ENCODE data around the gene PRKD1.

PRKD1 gene

DNA sequence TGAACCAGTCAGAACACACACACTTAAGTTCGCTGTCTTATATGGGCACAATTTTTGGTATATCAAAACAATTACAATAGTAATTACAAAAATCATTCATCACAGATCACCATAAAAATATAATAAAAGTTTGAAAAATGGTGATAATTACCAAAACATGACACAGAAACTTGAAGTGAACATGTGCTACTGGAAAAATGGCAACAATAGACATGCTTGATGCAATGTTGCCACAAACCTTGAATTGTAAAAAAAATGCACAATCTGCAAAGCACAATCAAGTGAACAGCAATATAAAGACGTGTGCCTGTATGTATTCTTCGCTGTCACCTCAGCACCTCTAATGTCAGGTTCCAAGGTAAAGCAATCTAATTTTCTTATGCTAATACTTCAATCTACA, 117.6 kb downstream of the PRKD1 start:
- no peak overlapping the region for H3K4me3 Mint-ChIP-seq
- no peaks in the 10 kb centered on the region for H3K36me3 Mint-ChIP-seq (ENCODE audit: low read depth)
- H3K27ac Mint-ChIP-seq = no peak overlapping the region
- no peaks in the 10 kb centered on the region for H3K4me1 Mint-ChIP-seq (ENCODE audit: low read depth)
- DNase-seq (ENCODE audit: low spot score) = no peak
- no peaks in the 10 kb centered on the region for H3K27me3 Mint-ChIP-seq (ENCODE audit: low read depth)
- H3K9me3 Mint-ChIP-seq = peaks cover 44% of the 10 kb centered on the region

DNA sequence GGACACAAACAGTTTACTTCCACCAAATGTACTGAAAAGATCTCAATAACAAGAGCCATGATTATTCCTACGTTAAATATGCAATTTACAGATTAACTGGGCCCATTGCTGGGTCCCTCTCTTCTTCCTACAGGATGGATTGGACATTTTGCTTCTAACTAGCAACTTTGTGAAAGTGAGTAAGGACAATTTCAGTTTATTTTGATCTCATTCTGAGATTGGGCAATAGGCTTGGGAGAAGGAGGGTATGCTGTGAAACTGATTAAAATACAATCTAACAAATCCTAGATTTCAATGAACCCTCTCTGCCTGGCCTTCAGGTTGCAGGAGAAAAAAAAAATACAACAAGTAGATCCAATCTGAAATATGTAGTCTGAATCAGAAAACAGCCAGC, 121.5 kb downstream of the PRKD1 start:
- Mint-ChIP-seq H3K9me3 (peaks cover 43% of the 10 kb centered on the region), H3K27ac (no peak overlapping the region), H3K4me3 (no peak overlapping the region), H3K4me1 (ENCODE audit: low read depth) (no peaks in the 10 kb centered on the region), H3K27me3 (ENCODE audit: low read depth) (no peaks in the 10 kb centered on the region), H3K36me3 (ENCODE audit: low read depth) (no peaks in the 10 kb centered on the region)
- DNase-seq (ENCODE audit: low spot score) = no peak

DNA sequence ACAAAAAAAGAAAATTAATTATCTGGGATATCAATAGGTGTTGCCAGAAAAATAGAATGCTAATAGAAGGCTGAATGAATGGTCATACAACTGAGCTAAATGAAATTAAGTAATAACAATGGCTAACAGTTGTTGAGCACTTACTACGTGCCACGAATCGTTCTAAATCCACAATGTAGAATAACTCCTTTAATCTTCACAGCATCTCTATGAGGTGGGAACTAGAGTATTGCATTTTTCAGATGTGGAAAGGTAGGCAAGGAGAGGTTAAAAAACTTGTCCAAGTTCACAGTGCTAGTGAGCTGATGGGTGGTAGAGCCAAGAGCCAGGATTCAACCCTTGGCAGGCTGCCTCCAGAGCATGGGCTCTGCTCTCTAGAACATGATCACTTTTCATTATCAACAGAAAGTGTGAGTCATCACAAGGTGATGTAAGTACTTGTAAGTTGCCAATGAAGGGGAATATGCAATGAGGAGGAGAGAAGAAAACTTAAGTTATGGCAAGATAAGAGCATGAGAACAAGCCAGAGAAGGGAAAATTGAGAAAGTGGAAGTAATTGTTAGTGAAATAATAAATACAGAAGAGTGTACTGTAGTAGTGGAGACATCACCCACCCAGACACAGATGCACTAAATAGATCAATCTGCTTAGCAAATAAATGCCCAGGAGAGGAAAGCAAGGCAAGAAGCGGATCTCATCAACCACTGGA, 122.1 kb downstream of the PRKD1 start:
- no peaks in the 10 kb centered on the region for H3K36me3 Mint-ChIP-seq (ENCODE audit: low read depth)
- H3K27ac Mint-ChIP-seq = no peak overlapping the region
- H3K4me3 Mint-ChIP-seq = no peak overlapping the region
- no peaks in the 10 kb centered on the region for H3K4me1 Mint-ChIP-seq (ENCODE audit: low read depth)
- H3K27me3 Mint-ChIP-seq (ENCODE audit: low read depth) = no peaks in the 10 kb centered on the region
- no peak for DNase-seq (ENCODE audit: low spot score)
- peaks cover 43% of the 10 kb centered on the region for H3K9me3 Mint-ChIP-seq

DNA sequence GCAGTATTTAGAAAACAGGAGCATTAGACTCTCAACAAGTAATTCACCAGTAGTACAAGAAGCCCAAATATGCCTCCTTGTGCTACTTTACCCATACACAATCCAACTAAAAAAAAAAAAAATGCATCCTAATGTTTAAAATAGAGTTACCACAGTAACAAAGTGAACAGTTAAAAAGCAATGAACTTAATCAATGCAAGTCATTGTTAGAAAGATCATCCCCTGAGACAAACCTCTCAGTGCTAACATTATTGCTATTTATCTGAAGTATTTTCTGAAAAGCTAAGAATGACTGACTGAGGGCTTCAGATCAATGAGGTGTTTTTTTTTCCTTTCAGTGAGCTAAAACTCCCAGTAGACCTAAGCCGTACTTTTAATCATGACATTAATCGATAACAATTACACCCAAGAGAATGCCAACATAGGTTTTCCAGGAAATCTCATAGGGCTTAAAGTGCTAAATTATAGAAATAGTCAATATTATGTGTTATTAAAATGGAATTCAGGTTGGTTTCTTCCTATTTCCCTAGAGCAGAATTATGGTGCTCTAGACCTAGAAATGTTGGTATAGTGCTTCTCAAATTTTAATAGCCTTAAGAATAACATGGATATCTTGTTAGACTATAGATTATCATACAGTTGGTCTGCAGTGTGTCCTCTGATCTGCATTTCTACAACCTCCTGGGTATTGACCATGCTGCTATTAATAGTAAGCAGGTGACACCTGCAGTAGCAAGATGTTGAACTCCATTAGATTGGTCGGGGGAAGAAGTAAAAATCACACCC, 123.0 kb downstream of the PRKD1 start:
- DNase-seq (ENCODE audit: low spot score) = no peak
- Mint-ChIP-seq H3K27me3 (ENCODE audit: low read depth) (no peaks in the 10 kb centered on the region), H3K9me3 (peaks cover 40% of the 10 kb centered on the region), H3K4me1 (ENCODE audit: low read depth) (no peaks in the 10 kb centered on the region), H3K36me3 (ENCODE audit: low read depth) (no peaks in the 10 kb centered on the region), H3K4me3 (no peak overlapping the region), H3K27ac (no peak overlapping the region)

DNA sequence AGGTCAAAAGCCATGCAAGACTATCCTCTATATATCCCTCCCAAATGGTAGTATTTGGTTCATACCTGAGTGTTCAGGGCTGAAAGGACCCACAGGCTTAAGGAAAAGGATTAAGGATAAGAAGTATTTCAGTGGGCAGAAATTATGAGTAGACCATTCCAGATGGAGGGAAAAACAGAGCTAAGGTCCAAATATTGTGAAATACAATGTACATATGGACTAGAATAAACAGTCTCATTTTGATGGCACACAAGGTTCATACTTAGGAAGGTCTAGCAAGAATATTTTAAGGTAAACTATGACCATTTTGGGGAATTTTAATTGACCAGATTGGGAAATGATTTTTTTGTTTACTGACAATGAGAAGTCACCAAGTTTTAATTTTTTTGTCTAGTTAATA, 124.6 kb downstream of the PRKD1 start:
- no peaks in the 10 kb centered on the region for H3K27me3 Mint-ChIP-seq (ENCODE audit: low read depth)
- no peaks in the 10 kb centered on the region for H3K4me1 Mint-ChIP-seq (ENCODE audit: low read depth)
- peaks cover 35% of the 10 kb centered on the region for H3K9me3 Mint-ChIP-seq
- no peak overlapping the region for H3K4me3 Mint-ChIP-seq
- DNase-seq (ENCODE audit: low spot score) = no peak
- no peaks in the 10 kb centered on the region for H3K36me3 Mint-ChIP-seq (ENCODE audit: low read depth)
- H3K27ac Mint-ChIP-seq = no peak overlapping the region

DNA sequence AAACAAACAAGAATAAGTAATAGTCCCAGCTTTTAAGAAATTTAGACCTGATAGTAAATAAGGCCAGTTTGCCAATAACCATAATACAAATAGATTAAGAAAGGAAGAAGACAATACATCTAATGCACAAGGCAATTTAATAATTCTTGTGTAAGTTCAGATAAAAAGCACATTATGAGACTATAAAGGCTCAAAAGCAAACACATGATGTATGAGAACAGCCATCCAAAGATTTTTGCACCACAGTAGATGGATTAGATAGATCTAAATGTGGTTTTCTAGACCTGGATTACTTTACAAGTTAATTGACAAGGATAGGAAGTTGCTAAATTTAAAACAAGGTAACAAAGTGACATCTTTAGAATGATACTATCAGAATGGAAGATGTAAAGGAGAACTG, 125.4 kb downstream of the PRKD1 start:
- H3K4me1 Mint-ChIP-seq (ENCODE audit: low read depth) = no peaks in the 10 kb centered on the region
- no peak for DNase-seq (ENCODE audit: low spot score)
- no peak overlapping the region for H3K4me3 Mint-ChIP-seq
- peaks cover 41% of the 10 kb centered on the region for H3K9me3 Mint-ChIP-seq
- H3K27me3 Mint-ChIP-seq (ENCODE audit: low read depth) = no peaks in the 10 kb centered on the region
- H3K27ac Mint-ChIP-seq = no peak overlapping the region
- no peaks in the 10 kb centered on the region for H3K36me3 Mint-ChIP-seq (ENCODE audit: low read depth)

DNA sequence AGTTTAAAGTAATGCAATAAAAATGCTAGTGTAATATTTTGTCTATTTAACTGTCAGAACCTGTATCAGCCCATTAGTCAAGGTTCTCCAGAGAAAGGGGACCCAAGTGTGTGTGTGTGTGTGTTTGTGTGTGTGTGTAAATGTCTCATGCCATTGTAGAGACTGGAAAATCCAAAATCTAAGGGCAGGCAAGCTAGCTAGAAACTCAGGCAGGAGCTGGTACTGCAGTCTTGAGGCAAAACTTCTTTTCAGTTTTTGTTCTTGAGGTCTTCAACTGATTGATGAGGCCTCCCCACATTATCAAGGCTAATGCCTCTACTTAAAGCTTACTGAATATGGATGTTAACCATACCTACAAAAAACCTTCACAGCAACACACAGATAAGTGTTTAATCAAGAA, 126.7 kb downstream of the PRKD1 start:
- Mint-ChIP-seq H3K9me3 (peaks cover 41% of the 10 kb centered on the region), H3K4me1 (ENCODE audit: low read depth) (no peaks in the 10 kb centered on the region), H3K4me3 (no peak overlapping the region), H3K36me3 (ENCODE audit: low read depth) (no peaks in the 10 kb centered on the region), H3K27me3 (ENCODE audit: low read depth) (no peaks in the 10 kb centered on the region), H3K27ac (no peak overlapping the region)
- no peak for DNase-seq (ENCODE audit: low spot score)

DNA sequence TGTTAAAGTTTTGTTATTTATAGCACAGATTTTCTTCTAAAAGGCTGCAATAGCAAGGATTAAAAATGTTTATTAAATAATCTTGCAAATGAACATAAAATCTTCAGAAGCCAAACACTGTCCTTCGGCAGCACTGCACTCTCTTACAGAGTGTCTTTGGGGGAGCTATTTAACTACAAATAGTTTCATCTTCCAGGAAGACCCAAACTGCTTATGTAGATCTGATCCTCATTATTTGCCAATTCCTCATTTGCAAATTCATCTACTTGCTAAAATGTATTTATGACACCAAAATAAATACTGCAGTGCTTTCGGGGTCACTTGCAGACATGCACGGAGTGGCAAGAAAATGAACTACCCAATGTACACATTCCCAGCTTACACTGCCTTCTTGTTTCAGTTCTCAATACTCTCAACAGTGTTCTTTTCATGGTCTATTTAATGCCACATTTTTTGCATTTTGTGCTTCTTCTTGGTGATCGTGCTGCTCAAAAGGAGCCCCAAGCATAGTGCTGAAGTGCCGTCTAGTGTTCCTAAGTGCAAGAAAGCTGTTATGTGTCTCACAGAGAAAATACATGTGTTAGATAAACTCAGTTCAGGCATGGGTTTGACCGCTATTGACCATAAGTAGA, 128.1 kb downstream of the PRKD1 start:
- DNase-seq (ENCODE audit: low spot score) = no peak
- no peak overlapping the region for H3K4me3 Mint-ChIP-seq
- no peaks in the 10 kb centered on the region for H3K36me3 Mint-ChIP-seq (ENCODE audit: low read depth)
- no peaks in the 10 kb centered on the region for H3K27me3 Mint-ChIP-seq (ENCODE audit: low read depth)
- no peaks in the 10 kb centered on the region for H3K4me1 Mint-ChIP-seq (ENCODE audit: low read depth)
- peaks cover 37% of the 10 kb centered on the region for H3K9me3 Mint-ChIP-seq
- H3K27ac Mint-ChIP-seq = no peak overlapping the region

DNA sequence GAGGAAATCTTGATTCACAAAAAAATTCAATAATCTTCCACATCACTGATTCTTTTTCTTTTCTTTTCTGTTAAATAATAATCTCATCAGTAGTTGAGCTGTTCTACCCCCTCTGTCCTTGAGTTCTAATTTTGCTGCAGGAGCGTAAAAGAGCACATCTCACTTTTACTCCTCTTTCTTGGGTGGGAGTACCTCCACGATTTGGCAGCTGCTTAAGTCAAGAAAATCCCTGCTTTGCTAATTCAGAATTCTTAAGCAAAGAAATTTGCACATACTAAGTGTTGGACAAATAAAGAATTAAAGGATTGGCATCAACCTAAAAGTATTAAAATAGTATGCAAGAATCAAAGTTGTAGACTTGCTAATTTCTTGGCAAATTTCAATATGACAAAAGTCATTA, 128.8 kb downstream of the PRKD1 start:
- DNase-seq (ENCODE audit: low spot score) = no peak
- Mint-ChIP-seq H3K36me3 (ENCODE audit: low read depth) (no peaks in the 10 kb centered on the region), H3K9me3 (peaks cover 36% of the 10 kb centered on the region), H3K27me3 (ENCODE audit: low read depth) (no peaks in the 10 kb centered on the region), H3K4me1 (ENCODE audit: low read depth) (no peaks in the 10 kb centered on the region), H3K27ac (no peak overlapping the region), H3K4me3 (no peak overlapping the region)

DNA sequence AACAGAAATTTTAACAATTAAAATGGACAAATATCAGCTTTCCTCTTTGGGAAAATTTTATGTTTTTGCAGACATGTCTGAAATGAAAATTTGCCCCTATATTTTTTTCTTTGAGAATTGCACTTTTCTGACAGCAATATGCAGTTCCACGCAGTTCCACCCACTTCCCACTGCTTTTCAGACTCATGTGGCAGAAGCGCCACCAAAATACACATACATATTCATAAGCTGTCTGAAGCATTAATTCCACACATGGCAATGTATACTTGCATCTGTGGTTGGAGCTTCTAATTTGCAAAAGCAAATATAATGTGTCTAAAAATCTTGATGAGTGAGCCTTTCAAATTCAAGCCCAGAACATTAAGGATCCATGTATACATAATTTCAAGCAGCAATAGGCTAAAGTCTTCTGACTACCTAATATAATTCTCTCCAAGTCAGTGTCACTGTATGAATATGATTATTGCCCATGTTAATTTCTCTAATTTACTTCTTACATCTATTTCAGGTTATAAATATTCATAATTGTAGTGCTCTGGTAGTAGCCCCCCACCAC, 129.5 kb downstream of the PRKD1 start:
- no peaks in the 10 kb centered on the region for H3K36me3 Mint-ChIP-seq (ENCODE audit: low read depth)
- no peak overlapping the region for H3K27ac Mint-ChIP-seq
- DNase-seq (ENCODE audit: low spot score) = no peak
- no peak overlapping the region for H3K4me3 Mint-ChIP-seq
- H3K27me3 Mint-ChIP-seq (ENCODE audit: low read depth) = no peaks in the 10 kb centered on the region
- peaks cover 38% of the 10 kb centered on the region for H3K9me3 Mint-ChIP-seq
- H3K4me1 Mint-ChIP-seq (ENCODE audit: low read depth) = no peaks in the 10 kb centered on the region

DNA sequence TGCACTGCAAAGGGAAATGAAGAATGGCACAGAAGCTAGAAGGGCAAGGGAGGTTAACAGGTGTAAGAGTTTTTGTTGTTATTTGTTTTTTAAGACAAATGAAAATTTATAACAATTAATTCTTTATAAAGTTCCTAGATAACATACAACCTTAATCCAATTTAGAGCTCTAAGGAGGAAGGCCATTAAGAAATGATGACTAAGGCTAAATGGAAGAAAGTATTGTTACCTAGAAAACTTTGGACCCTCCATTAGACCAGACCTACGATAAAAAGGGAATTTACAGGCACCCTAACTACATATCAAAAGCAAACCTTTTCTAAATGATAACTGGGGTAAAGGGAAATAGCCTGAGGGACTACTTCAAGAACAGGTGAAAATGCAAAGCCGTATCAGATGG, 130.8 kb downstream of the PRKD1 start:
- Mint-ChIP-seq H3K4me3 (no peak overlapping the region), H3K27ac (no peak overlapping the region), H3K4me1 (ENCODE audit: low read depth) (no peaks in the 10 kb centered on the region), H3K27me3 (ENCODE audit: low read depth) (no peaks in the 10 kb centered on the region), H3K36me3 (ENCODE audit: low read depth) (no peaks in the 10 kb centered on the region), H3K9me3 (peaks cover 25% of the 10 kb centered on the region)
- no peak for DNase-seq (ENCODE audit: low spot score)

DNA sequence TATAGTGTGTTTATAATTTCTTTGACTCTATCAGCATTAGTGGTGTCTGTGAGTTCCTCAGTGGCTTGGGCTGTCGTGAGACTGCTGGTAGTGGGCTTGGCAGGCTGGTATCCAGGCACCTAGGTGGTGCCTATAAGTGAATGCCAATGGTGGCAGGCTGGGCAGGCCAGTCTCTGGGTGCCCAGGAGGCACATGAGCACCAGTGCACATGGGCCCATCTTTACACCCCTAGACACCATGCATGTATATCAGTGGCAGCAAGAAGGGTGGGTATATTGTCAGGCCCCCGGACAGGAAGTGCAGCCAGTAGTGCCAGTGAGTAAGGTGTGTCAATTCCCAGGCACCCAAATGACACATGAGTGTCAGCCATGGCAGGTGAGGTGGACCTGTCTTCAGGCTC, 138.2 kb downstream of the PRKD1 start:
- Mint-ChIP-seq H3K27me3 (ENCODE audit: low read depth) (no peaks in the 10 kb centered on the region), H3K36me3 (ENCODE audit: low read depth) (no peaks in the 10 kb centered on the region), H3K9me3 (peaks cover 38% of the 10 kb centered on the region), H3K27ac (no peak overlapping the region), H3K4me3 (no peak overlapping the region), H3K4me1 (ENCODE audit: low read depth) (no peaks in the 10 kb centered on the region)
- DNase-seq (ENCODE audit: low spot score) = no peak

DNA sequence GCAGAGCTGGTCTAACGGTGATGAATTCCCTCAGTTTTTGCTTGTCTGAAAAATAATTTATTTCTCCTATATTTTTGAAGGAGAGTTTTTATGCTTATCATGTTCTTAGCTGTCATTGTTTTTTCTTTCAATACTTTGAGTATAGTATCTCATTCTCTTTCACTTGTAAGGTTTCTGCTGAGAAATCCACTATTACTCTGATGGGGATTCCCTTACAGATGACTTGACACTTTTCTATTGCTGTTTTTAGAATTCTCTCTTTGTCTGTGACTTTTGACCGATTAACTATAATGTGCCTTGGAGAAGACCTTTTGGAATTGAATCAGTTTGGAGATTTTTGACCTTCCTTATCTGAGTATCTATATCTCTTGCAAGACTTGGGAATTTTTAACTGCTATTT, 139.6 kb downstream of the PRKD1 start:
- Mint-ChIP-seq H3K4me1 (ENCODE audit: low read depth) (no peaks in the 10 kb centered on the region), H3K27ac (no peak overlapping the region), H3K27me3 (ENCODE audit: low read depth) (no peaks in the 10 kb centered on the region), H3K36me3 (ENCODE audit: low read depth) (no peaks in the 10 kb centered on the region), H3K4me3 (no peak overlapping the region), H3K9me3 (peaks cover 45% of the 10 kb centered on the region)
- no peak for DNase-seq (ENCODE audit: low spot score)

DNA sequence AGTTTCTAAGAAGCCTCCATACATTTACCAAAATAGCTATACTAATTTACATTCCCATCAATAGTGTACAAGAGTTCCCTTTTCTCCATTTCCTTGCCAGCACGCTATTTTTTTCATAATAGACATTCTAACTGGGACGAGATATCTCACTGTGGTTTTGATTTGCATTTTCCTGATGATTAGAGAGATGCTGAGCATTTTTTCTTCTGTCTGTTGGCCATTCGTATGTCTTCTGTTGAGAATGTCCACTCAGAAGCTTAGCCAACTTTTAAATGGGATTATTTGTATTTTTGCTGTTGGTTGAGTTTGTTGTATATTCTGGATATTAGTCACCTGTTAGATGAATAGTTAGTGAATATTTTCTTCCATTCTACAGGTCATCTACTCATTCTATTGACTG, 144.1 kb downstream of the PRKD1 start:
- H3K27ac Mint-ChIP-seq = no peak overlapping the region
- DNase-seq (ENCODE audit: low spot score) = no peak
- no peaks in the 10 kb centered on the region for H3K36me3 Mint-ChIP-seq (ENCODE audit: low read depth)
- no peaks in the 10 kb centered on the region for H3K4me1 Mint-ChIP-seq (ENCODE audit: low read depth)
- H3K9me3 Mint-ChIP-seq = peaks cover 52% of the 10 kb centered on the region
- no peak overlapping the region for H3K4me3 Mint-ChIP-seq
- no peaks in the 10 kb centered on the region for H3K27me3 Mint-ChIP-seq (ENCODE audit: low read depth)
